Peyer's patch (tissue), 4 donors: ENCODE results near the gene KDELR1. TPM values are rescaled to one million over a fixed set of nuclear protein-coding genes. Genes with fewer than 3 reads are reported as not detected.
A peak's percentile ranks its signal among the peaks of the same experiment; 100 is the strongest.

Source experiments
- DNase-seq, 3 donors: peaks; one replicate each; pipeline ENCODE4 v3.0.0-alpha.2; 2017 to 2019
- H3K27ac ChIP-seq, 4 donors: fragments of 200-600 bp; sonication (generic); one replicate each; pipeline ENCODE4 v1.5.1; 2016 to 2019
- H3K27me3 ChIP-seq, 2 donors: fragments of 200-600 bp; sonication (generic); one replicate each; pipeline ENCODE4 v1.5.1; 2019
- H3K36me3 ChIP-seq, 3 donors: fragments of 200-600 bp; sonication (generic); one replicate each; pipeline ENCODE4 v1.5.1; 2016 to 2019
- H3K4me1 ChIP-seq, 4 donors: fragments of 200-600 bp; sonication (generic); one replicate each; pipeline ENCODE4 v1.5.1; 2016 to 2019
- H3K4me3 ChIP-seq, 4 donors: fragments of 200-600 bp; sonication (generic); 1 replicate in 3 of 4; 2 replicates in 1 of 4; pipeline ENCODE4 v1.5.1; 2016 to 2019; ENCODE audit warnings: mild to moderate bottlenecking in 1 of 4
- H3K9me3 ChIP-seq, 4 donors: fragments of 200-600 bp; sonication (generic); one replicate each; pipeline ENCODE4 v1.5.1; 2016 to 2019; ENCODE audit warnings: mild to moderate bottlenecking in 1 of 4
- POLR2A ChIP-seq, 2 donors: fragments of 450-650 bp; IDR thresholded peaks; one replicate each; pipeline ENCODE4 v1.5.1; 2017; ENCODE audit warnings: antibody characterized with exemption in 2 of 2, mild to moderate bottlenecking in 2 of 2, moderate library complexity in 2 of 2
- total RNA-seq, 4 donors: library from RNA; depleted of rRNA; stranded (reverse); fragments of >200 nt; gene quantifications; one replicate each; pipeline ENCODE4 v1.1.0, GENCODE V29; 2016
- TF ChIP-seq, protein P1 (sequence below), 6 experiments: fragments of 450-650 bp in 4 of 6; fragments of 200-600 bp in 2 of 6; sonication (generic) in 1 of 6; IDR thresholded peaks; one replicate each; pipeline ENCODE4 v1.5.1; 2017 to 2019; ENCODE audit warnings: antibody characterized with exemption in 6 of 6, mild to moderate bottlenecking in 3 of 6, moderate library complexity in 1 of 6

Gene KDELR1
- total RNA-seq, 4 donors from 2014 or later, result 54.5 to 136 (median 112) TPM

DNA sequence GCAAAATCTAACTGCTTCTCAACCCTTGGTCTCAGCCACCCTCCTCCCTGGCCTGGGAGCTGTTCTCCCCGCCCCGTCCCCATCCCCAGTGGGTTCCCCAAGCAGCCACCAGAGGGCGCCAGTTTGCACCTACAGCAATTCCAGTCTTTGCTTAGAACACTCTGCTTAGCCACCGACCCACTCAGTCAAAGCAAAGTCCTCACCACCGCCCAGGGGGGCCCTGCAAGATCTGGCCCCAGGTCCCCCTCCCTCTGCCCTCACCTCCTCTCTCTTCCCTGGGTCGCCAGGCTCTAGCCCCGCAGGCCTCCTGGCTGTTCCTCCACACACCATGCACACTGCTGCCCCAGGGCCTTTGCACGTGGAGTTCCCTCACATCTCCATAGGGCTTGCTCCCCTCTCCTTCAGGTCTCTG lies 40.0 kb downstream of the KDELR1 start:
- Histone ChIP-seq H3K9me3 (no peaks in the 10 kb centered on the region), H3K27ac (no peak overlapping the region), H3K36me3 (no peaks in the 10 kb centered on the region), H3K4me3 (no peak overlapping the region), H3K27me3 (no peaks in the 10 kb centered on the region), H3K4me1 (no peaks in the 10 kb centered on the region)
- TF ChIP-seq POLR2A (IDR thresholded peaks at IDR 0.05), result no peak
- TF ChIP-seq, protein P1, sequence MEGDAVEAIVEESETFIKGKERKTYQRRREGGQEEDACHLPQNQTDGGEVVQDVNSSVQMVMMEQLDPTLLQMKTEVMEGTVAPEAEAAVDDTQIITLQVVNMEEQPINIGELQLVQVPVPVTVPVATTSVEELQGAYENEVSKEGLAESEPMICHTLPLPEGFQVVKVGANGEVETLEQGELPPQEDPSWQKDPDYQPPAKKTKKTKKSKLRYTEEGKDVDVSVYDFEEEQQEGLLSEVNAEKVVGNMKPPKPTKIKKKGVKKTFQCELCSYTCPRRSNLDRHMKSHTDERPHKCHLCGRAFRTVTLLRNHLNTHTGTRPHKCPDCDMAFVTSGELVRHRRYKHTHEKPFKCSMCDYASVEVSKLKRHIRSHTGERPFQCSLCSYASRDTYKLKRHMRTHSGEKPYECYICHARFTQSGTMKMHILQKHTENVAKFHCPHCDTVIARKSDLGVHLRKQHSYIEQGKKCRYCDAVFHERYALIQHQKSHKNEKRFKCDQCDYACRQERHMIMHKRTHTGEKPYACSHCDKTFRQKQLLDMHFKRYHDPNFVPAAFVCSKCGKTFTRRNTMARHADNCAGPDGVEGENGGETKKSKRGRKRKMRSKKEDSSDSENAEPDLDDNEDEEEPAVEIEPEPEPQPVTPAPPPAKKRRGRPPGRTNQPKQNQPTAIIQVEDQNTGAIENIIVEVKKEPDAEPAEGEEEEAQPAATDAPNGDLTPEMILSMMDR (IDR thresholded peaks at IDR 0.05), result peak; percentile 38 to 82 (median 73)
- DNase-seq, result peak; percentile 66 to 90 (median 88)

DNA sequence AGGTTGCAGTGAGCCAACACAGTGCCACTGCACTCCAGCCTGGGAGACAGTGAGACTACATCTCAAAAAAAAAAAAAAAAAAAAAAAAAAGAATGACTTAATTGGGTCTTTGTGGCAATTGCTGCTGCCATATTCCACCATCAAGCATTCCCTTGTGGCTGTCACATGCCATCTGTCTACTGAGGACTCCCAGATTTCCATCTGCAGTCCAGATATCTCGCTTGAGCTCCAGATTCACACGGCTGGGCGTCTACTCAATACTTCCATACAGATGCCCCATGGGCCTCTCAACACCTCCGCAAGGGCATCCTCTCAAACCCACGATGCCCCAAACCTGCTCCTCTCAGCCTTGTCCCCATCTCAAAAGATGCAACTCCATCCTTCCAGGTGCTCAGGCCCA lies 40.5 kb downstream of the KDELR1 start:
- H3K4me1 ChIP-seq, result no peaks in the 10 kb centered on the region
- H3K4me3 ChIP-seq, result no peak overlapping the region
- no peaks in the 10 kb centered on the region for H3K36me3 ChIP-seq
- no peaks in the 10 kb centered on the region for H3K9me3 ChIP-seq
- no peak overlapping the region for H3K27ac ChIP-seq
- no peaks in the 10 kb centered on the region for H3K27me3 ChIP-seq
- TF ChIP-seq, protein P1 (IDR thresholded peaks at IDR 0.05), result no peak
- no peak for TF ChIP-seq POLR2A (IDR thresholded peaks at IDR 0.05)
- no peak for DNase-seq

DNA sequence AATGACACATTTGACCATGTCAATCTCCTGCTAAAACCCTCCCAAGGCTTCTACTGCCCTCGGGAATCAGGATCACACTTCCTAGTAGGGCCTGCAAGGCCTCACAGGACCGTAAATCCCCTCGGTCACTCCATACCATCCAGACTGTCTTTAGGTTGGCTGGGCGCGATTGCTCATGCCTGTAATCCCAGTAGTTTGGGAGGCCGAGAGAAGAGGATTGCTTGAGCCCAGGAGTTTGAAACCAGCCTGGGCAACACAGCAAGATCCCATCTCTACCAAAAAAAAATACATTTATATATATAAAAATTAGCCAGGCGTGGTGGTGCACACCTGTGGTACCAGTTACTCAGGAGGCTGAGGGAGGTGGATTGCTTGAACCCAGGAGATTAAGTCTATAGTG lies 42.6 kb downstream of the KDELR1 start:
- H3K36me3 ChIP-seq, result no peaks in the 10 kb centered on the region

DNA sequence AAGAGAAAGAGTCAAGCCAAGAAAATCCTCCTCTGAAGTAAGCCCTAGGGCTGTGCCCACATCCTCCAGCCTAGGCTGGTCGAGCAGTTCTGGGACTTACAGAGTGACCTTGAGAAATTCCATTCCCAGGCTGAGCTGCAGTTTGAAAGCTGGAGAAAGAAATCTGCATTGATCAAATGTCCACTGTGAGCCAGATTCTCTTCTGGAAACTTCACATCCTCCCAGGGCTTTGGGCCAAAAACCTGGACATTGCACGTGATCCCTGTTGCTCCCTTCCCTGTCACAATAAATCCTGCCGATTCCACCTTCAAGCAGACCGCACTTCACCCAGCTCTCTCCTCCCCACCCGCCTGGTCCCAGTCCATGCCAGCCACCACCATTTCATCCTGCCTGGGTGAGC lies 43.3 kb downstream of the KDELR1 start:
- no peak overlapping the region for H3K27ac ChIP-seq
- H3K4me3 ChIP-seq, result no peak overlapping the region
- no peaks in the 10 kb centered on the region for H3K9me3 ChIP-seq
- no peaks in the 10 kb centered on the region for H3K4me1 ChIP-seq
- H3K27me3 ChIP-seq, result no peaks in the 10 kb centered on the region
- no peak for TF ChIP-seq POLR2A (IDR thresholded peaks at IDR 0.05)
- DNase-seq, result no peak
- H3K36me3 ChIP-seq, result no peaks in the 10 kb centered on the region

More for the DNA sequence above, 42.6 kb downstream of the KDELR1 start:
- H3K4me1 ChIP-seq, result no peaks in the 10 kb centered on the region
- no peak overlapping the region for H3K27ac ChIP-seq
- no peaks in the 10 kb centered on the region for H3K27me3 ChIP-seq
- no peak for DNase-seq
- no peak overlapping the region for H3K4me3 ChIP-seq
- H3K9me3 ChIP-seq, result no peaks in the 10 kb centered on the region
- TF ChIP-seq, protein P1 (IDR thresholded peaks at IDR 0.05), result no peak
- TF ChIP-seq POLR2A (IDR thresholded peaks at IDR 0.05), result no peak

DNA sequence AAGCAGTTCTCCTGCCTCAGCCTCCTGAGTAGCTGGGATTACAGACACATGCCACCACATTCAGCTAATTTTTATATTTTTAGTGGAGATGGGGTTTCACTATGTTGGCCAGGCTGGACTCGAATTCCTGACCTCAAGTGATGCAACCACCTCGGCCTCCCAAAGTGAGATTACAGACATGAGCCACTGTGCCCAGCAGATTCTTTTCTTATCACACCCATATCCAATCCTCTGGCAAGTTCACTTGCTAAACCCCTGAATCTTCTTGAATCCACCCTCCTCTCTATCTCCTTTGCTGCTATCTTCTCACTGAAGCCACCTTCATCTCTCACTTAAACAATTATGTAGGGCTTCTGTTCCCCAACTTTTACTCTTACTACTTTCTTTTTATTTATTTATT lies 45.2 kb downstream of the KDELR1 start:
- TF ChIP-seq, protein P1 (IDR thresholded peaks at IDR 0.05), result no peak
- TF ChIP-seq POLR2A (IDR thresholded peaks at IDR 0.05), result no peak
- no peaks in the 10 kb centered on the region for H3K9me3 ChIP-seq
- no peak for DNase-seq
- no peak overlapping the region for H3K27ac ChIP-seq
- H3K27me3 ChIP-seq, result no peaks in the 10 kb centered on the region
- H3K4me3 ChIP-seq, result no peak overlapping the region
- peaks cover 0 to 6% (median 0%) of the 10 kb centered on the region in 3 donors for H3K36me3 ChIP-seq
- H3K4me1 ChIP-seq, result no peaks in the 10 kb centered on the region

DNA sequence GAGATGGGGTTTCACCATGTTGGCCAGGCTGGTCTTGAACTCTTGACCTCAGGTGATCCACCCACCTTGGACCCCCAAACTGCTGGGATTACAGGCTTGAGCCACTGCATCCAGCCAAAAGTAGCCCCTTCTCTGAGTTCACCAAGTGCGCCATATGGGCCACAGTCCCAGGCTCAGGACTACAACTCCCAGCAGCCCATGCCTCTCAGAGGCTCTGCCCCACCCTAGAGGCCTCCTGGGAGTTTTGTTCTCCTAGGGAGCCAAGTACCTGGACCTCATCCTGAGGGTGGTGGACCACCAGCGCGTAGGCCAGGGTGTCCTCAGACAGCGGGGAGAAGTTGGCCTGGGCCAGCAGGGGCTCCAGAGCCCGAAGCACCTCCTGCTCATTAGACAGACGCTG lies 46.5 kb downstream of the KDELR1 start:
- no peak for TF ChIP-seq POLR2A (IDR thresholded peaks at IDR 0.05)
- TF ChIP-seq, protein P1 (IDR thresholded peaks at IDR 0.05), result no peak
- Histone ChIP-seq H3K4me3 (no peak overlapping the region), H3K4me1 (no peaks in the 10 kb centered on the region), H3K27me3 (no peaks in the 10 kb centered on the region), H3K36me3 (peaks cover 0 to 6% (median 0%) of the 10 kb centered on the region in 3 donors), H3K27ac (no peak overlapping the region), H3K9me3 (no peaks in the 10 kb centered on the region)
- DNase-seq, result no peak
